ENCODE results near the gene GOPC.
A peak's percentile ranks its signal among the peaks of the same experiment; 100 is the strongest.
"Not testable (repeated sequence)": the region's sequence is repeated elsewhere in the genome, so short reads cannot be mapped to it uniquely, and the experiment has no call there.

The GOPC gene

DNA sequence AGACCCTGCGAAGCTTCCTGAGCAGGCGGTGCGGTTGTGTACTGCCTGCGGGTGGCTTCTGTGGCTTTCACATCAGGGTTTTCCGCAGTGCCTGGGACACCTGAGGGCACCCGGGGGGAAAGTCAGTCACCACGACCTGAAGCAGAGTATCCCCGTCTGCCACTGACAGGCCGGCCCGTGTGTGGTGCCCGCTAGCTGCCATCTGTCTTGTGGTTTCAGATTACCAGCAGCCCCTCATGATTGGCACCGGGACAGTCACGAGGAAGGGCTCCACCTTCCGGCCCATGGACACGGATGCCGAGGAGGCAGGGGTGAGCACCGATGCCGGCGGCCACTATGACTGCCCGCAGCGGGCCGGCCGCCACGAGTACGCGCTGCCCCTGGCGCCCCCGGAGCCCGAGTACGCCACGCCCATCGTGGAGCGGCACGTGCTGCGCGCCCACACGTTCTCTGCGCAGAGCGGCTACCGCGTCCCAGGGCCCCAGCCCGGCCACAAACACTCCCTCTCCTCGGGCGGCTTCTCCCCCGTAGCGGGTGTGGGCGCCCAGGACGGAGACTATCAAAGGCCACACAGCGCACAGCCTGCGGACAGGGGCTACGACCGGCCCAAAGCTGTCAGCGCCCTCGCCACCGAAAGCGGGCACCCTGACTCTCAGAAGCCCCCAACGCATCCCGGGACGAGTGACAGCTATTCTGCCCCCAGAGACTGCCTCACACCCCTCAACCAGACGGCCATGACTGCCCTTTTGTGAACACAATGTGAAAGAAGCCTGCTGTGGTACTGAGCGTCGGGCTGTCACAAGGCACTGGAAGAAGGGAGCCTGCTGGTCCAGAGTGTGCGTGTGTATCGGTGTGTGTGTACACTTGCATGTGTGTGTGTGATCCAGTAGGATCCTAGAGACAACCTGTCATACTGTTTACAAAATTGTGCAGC is 54.4 kb downstream of the GOPC start:
- peak; percentile 49 for DNase-seq

DNA sequence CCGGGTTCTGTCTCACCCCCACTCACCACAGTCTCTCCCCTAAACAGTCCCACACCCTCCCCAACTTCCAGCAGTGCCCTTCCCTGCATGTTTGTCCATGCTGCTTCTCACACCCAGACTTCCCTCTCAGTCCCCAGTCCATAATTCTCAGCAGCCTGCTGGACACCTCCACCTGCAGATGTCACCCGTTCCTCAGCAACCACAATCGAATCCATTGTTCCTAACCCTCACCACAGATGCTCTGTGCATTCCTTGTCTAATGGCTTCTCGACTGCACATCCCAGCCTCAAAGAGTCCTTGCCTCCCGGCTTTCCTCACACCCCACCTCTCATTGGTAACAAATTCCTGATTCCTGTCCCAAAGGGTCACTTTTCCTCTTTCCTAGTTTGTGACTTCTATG is 55.6 kb downstream of the GOPC start:
- DNase-seq: no peak

DNA sequence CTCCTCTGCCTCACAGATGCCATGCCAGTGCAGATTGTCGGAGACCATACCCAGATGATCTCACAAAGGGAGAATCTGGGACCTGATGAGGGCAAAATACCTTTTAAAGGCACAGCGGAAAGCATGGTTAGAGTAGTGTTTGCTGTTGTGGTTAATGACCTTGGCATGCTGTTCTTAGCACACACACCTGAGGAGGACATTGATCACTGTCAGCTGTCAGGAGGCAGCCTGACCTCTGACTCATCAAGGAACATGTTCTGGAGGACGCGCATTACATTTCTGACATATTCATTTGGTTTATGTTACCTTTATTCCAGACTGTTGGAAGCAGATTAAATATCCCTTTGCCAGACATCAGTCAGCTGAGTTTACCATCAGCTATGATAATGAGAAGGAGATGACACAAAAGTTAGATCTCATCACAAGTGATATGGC is 57.1 kb downstream of the GOPC start:
- DNase-seq: no peak

DNA sequence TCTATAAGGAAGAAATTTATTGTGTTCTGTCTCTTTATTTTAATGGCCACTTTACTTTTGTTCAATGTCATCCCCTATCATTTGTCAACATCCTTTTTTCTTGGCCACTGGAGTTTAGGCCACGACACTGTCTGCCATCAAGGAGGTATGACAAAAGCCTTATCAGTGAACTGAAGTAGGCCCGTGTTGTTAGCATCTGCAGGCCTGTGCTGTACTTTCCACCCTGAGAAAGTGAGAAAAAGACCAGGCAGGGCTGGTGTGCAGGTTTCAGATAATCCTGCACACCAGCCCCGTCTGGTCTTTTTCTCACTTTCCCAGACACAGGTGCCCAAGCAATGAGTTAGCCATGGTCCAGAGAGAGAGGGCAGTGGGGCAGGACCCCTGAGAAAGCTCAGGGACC is 57.6 kb downstream of the GOPC start:
- no peak for DNase-seq

- DNase-seq: no peak
Measured at GRCh38 chr6:117542493-117542892, 59.8 kb downstream of the GOPC start.

DNA sequence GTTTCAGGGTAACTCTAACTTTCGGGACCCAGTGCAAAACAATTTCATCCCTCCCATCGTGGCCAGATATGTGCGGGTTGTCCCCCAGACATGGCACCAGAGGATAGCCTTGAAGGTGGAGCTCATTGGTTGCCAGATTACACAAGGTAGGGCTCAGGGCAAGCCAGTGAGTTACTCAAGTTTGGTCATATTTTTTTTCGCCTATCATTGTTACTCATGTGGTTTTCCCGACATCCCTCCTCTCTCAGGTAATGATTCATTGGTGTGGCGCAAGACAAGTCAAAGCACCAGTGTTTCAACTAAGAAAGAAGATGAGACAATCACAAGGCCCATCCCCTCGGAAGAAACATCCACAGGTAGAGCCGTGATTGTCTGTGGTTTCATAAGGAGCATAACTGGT is 61.6 kb downstream of the GOPC start:
- no peak for DNase-seq

DNA sequence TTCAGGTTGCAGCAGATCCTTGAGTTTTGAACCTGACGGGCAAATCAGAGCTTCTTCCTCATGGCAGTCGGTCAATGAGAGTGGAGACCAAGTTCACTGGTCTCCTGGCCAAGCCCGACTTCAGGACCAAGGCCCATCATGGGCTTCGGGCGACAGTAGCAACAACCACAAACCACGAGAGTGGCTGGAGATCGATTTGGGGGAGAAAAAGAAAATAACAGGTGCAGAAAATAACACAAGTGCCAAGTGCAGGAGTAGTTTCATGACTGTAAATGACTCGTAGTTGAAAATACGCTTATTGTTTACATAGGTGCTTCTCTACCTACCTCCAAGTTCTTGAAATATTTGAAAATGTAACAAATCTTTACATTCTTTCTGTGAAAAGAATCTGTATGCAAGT is 63.7 kb downstream of the GOPC start:
- no peak for DNase-seq

DNA sequence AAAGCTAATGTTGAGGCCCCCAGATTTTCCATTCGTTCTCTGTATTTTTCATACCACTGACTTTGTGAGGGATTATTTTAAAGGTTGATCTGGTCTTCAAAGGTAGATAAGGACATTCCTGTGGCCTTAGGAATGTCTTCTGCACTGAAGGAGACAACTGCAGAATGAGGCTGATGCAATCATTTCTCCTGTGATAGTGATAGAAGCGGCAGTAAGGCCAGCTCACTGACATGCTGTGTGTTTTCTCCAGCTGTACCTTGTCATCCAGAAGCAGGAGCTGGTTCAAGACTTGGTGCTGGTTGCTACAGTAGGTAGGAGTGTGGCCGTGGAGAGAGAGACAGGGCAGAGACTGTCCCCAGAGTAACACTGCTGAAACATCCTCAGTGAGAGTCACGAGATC is 66.0 kb downstream of the GOPC start:
- no peak for DNase-seq

GRCh38 chr6:117534974-117535373 is 67.3 kb downstream of the GOPC start:
- DNase-seq: no peak

DNA sequence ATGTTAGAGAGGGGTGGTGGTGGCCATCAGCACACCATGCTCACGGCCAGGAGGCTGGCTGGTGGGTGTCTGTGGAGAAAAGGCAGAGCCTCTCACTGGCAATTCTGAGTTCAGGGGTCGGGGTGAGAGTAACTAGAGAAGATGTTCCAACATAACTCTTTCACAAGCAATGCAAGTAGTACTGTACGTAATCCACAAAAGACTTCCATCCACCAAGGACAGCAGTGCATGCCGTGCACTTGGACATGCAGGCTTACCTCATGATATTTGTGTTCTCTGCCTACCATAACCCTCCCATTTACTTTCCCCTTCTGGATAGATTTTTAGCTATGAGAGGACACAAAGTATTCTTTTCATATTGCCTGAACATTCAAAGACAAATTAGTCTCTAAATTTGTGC is 68.5 kb downstream of the GOPC start:
- DNase-seq: no peak

- DNase-seq: no peak
Measured at GRCh38 chr6:117531809-117532725, 70.2 kb downstream of the GOPC start.

GRCh38 chr6:117531346-117531745 is 71.0 kb downstream of the GOPC start:
- DNase-seq: no peak

DNA sequence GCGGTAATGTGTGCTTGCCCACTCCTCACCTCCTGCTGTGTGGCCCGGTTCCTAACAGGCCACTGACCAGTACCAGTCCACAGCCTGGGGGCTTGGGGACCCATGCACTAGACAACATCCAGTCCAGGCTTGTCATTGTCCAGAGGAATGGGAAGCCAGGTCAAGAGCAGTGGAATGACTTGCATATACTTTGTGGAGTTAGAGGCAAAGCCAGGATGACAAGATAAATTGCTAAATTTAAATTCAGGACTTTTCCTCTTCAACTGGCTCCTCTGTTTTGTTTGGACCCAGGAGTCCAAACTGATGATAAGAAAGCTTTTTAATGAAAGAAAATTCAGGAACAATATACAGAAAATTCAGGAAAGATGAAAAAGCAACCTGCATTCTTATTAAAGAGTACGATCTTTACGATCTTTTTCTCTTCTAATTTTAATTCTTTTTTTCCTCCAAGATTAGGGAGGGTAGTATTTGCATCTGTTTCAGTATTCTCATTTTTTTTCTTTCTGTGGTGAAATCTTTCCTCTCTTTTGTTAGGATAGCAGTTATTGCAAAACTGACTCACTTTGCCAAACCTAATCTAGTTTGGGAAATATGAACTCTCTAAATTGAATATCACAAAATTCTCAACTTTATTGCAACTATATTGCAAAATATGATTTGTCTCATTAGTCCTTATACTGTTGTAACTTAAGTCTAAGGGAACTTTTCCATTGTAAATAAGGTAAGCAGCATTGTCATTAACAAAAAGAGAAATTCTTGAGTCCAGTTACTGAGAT is 71.7 kb downstream of the GOPC start:
- no peak for DNase-seq

GRCh38 chr6:117525607-117526006 is 76.7 kb downstream of the GOPC start:
- no peak for DNase-seq

- DNase-seq: no peak
Measured at GRCh38 chr6:117521791-117522502, 80.4 kb downstream of the GOPC start.

DNA sequence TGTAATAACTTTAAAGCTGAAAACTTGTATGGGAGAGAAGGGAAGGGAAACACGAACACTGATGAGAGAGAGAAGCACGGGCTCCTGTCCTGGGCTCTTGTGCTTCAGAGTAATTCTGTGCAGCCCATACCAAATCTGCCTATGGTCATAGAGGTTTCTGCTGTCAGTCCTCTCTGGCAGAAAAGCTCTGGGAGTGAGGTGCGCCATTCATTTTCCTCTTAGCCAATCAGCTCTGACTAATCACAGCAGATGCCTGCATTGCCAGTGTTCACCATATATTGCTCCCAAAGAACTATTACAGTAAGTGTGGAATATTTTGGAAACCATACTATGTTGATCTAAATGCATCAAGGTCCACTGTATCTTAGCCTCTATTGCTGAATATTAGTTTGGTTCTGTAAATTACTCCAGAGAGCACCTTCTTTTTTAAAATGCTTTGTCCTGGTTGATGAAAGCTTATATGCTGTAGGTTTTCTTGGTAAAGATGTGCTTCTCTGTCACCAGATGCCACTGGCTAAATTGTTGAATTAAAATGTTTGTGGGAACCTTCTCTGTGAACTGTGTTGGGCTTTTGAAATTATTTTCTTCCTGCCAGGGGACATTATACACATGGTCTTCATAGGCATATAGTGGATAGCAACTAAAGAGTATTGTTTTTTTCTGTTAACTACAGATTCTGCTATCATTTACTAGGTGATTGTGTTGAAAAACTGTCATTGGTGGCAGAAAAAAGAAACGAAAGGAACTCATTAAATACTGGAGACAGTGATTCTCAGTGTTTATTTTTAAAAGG is 81.5 kb downstream of the GOPC start:
- no peak for DNase-seq

GRCh38 chr6:117518870-117519269 is 83.4 kb downstream of the GOPC start:
- no peak for DNase-seq

DNA sequence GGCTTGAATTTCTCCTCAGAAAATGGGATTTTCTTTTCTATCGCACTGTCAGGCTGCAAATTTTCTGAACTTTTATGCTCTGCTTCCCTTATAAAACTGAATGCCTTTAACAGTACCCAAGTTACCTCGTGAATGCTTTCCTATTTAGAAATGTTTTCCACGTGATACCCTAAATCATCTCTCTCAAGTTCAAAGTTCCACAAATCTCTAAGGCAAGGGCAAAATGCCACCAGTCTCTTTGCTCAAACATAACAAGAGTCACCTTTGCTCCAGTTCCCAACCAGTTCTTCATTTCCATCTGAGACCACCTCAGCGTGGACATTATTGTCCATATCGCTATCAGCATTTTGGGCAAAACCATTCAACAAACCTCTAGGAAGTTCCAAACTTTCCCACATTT is 84.3 kb downstream of the GOPC start:
- DNase-seq: not testable (repeated sequence)

GRCh38 chr6:117515326-117515725 is 87.0 kb downstream of the GOPC start:
- no peak for DNase-seq

GRCh38 chr6:117514655-117515054 is 87.7 kb downstream of the GOPC start:
- DNase-seq: no peak

GRCh38 chr6:117513778-117514365 is 88.4 kb downstream of the GOPC start:
- no peak for DNase-seq
